Immature natural killer cell (primary cell): ENCODE data around the gene BMAL2. TPM values are rescaled to one million over a fixed set of nuclear protein-coding genes. Genes with fewer than 3 reads are reported as not detected.

Experiments
- DNase-seq, 3 donors: peaks; one replicate each; pipeline ENCODE4 v3.0.0; 2022; ENCODE audit warnings: mixed read lengths in 1 of 3
- H3K27ac Mint-ChIP-seq, 6 donors: one replicate each; pipeline ENCODE4 v1.8.0; 2020; ENCODE audit warnings: mixed read lengths in 6 of 6, mild to moderate bottlenecking in 5 of 6, inconsistent platforms in 4 of 6, moderate library complexity in 3 of 6
- H3K27me3 Mint-ChIP-seq, 3 donors: one replicate each; pipeline ENCODE4 v1.8.0; 2020 to 2021; ENCODE audit warnings: low read depth in 3 of 3, mild to moderate bottlenecking in 3 of 3, mixed read lengths in 3 of 3, moderate library complexity in 3 of 3, inconsistent platforms in 1 of 3
- H3K36me3 Mint-ChIP-seq, 3 donors: one replicate each; pipeline ENCODE4 v1.8.0; 2020; ENCODE audit warnings: mixed read lengths in 3 of 3, inconsistent platforms in 2 of 3, mild to moderate bottlenecking in 2 of 3
- H3K4me1 Mint-ChIP-seq, 2 donors: one replicate each; pipeline ENCODE4 v1.8.0; 2020; ENCODE audit warnings: inconsistent platforms in 2 of 2, mild to moderate bottlenecking in 2 of 2, mixed read lengths in 2 of 2, moderate library complexity in 1 of 2
- H3K4me3 Mint-ChIP-seq, 5 donors: one replicate each; pipeline ENCODE4 v1.8.0; 2020; ENCODE audit warnings: mild to moderate bottlenecking in 5 of 5, mixed read lengths in 5 of 5, inconsistent platforms in 3 of 5, moderate library complexity in 3 of 5
- H3K9me3 Mint-ChIP-seq, 6 donors: one replicate each; pipeline ENCODE4 v1.8.0; 2020; ENCODE audit warnings: mild to moderate bottlenecking in 6 of 6, mixed read lengths in 6 of 6, inconsistent platforms in 4 of 6, moderate library complexity in 3 of 6
- polyA plus RNA-seq, 3 donors: library from polyadenylated mRNA; unstranded; fragments of 300-500 nt; fragmentation: Illumina TruSeq; gene quantifications; one replicate each; pipeline ENCODE4 v1.2.3, GENCODE V29; 2021

The BMAL2 gene
- polyA plus RNA-seq, 3 donors from 2014 or later: not detected

DNA sequence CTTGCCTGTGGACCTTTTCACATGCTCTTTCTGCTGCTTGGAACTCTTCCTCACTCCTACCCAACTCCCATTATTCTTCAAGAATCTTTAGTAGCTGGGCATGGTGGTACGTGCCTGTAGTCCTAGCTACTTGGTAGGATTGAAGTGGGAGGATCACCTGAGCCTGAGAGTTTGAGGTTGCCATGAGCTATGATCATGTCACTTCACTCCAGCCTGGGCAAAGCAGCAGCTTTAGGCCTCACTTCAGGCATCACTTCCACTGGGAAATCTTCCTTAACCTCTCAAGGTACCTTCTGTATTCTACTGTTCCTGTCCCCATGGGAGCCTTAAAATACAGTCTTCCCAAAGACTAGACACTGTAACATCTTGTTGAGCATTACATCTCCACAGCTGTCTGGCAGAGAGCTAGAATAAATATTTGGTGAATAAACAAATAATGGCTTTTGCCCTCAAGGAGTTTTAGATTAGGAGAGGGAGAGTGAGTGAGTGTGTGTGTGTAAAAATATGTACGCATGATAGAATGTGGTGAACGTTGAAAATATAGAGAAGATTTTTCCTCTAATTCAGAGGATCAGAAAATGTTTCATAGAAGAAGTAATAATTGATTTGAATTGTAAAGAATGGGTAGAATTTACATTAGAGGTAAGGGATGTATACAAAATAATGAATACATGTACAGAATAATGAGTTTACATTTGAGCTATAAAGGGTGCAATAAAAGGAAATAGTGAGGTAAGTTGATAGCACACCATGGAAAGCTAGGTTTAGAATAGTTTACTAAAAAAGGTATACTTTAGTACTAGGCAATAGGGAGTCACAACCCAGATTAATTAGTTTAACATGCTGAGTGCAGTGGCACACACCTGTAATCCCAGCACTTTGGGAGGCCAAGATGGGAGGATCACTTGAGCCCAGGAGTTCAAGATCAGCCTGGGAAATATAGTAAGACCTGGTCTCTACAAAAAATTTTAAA, 29.2 kb upstream of the BMAL2 start:
- Mint-ChIP-seq H3K9me3 (no peaks in the 10 kb centered on the region), H3K4me3 (no peak overlapping the region), H3K27me3 (peaks cover 0 to 1% (median 0%) of the 10 kb centered on the region in 3 donors), H3K36me3 (peaks cover 13 to 34% (median 14%) of the 10 kb centered on the region in 3 donors), H3K4me1 (no peaks in the 10 kb centered on the region), H3K27ac (peak overlapping the region in 2 of 6 donors; percentile 4 to 43)
- no peak for DNase-seq

DNA sequence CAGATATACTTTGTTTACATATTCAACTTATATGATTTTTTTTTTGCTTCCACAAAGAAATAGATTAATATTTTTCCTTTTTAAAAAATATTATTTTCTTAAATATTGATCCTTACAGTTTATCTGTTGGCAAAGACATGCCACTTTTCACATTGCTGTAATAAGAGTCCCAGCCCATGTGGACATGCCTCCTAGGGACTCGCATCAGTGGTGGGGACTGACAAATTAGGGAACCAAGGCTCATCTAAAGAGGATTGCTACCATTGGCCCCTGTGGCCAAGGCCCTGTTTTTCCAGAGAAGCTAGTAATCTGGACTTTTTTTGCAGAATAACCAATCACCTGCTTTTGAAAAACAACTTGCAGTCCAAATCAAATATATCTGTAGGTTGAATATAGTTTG, 27.8 kb upstream of the BMAL2 start:
- no peak for DNase-seq
- Mint-ChIP-seq H3K9me3 (peaks cover 0 to under 1% (median 0%) of the 10 kb centered on the region in 6 donors), H3K36me3 (peaks cover 0 to 28% (median 4%) of the 10 kb centered on the region in 3 donors), H3K27me3 (peaks cover 0 to 1% (median 0%) of the 10 kb centered on the region in 3 donors), H3K4me1 (no peaks in the 10 kb centered on the region), H3K27ac (no peak overlapping the region), H3K4me3 (no peak overlapping the region)

DNA sequence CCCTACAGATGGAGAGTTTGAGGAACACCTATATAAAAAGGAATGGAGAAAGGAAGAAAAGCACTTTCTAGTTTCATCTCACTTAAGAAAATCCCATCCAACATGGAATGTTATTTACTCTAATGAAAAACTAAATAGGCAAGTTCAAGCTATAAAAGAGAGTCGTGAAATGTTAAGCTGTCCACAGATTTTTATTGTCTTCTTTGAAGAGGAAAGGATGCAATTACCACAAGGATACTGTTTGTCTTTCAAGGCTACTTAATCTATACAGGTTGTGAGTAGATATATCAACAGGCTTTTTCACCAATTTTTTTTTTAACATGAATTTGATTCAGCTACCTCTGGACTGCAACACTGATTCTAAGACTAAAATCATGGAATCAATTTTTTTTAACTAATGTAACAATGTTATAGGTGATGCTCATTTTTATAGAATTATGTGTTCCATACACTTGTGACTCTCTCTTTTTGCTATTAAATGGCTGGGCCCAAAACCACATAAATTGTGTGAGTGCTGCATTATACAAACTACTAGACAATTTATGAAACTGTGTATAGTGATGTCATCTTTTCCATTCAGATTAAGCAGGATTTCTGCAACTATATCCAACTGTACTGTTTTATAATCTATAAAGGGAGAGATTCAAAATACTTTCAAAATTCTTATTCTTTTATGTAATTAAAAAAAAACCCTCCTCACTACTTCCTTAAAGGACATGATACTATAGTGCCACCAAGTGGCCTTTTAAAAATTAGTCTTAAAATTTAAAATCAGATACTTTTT, 26.8 kb upstream of the BMAL2 start:
- DNase-seq: peak; percentile 10 to 29 (median 22)
- Mint-ChIP-seq H3K36me3 (peaks cover 0 to 26% (median 5%) of the 10 kb centered on the region in 3 donors), H3K27ac (no peak overlapping the region), H3K9me3 (peaks cover 0 to 2% (median 0%) of the 10 kb centered on the region in 6 donors), H3K4me1 (no peaks in the 10 kb centered on the region), H3K4me3 (no peak overlapping the region), H3K27me3 (peaks cover 0 to 1% (median 0%) of the 10 kb centered on the region in 3 donors)

- Mint-ChIP-seq H3K4me3 (no peak overlapping the region), H3K4me1 (no peaks in the 10 kb centered on the region), H3K9me3 (peaks cover 0 to 2% (median 0%) of the 10 kb centered on the region in 6 donors), H3K27me3 (no peaks in the 10 kb centered on the region), H3K27ac (no peak overlapping the region), H3K36me3 (peaks cover 11 to 30% (median 13%) of the 10 kb centered on the region in 3 donors)
- DNase-seq: no peak
Observed at GRCh38 chr12:27309293-27309994, 23.2 kb upstream of the BMAL2 start.

DNA sequence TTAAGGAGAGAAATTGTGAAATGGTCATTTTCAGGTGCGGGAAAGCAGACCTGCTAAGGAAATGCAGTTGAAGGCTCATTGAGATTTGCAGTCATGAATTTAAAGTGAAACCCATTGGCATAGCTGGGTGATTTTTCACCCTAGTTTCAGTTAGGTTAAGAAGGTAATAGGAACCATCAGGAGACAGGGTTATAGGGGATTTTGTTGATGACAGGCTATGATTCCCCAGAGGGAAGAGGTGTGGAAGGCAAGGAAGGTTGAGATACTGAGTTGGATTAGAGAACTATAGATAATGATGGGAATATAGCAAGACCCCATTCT, 22.7 kb upstream of the BMAL2 start:
- DNase-seq: no peak
- peaks cover 12 to 34% (median 18%) of the 10 kb centered on the region in 3 donors for H3K36me3 Mint-ChIP-seq
- no peaks in the 10 kb centered on the region for H3K27me3 Mint-ChIP-seq
- H3K9me3 Mint-ChIP-seq: peaks cover 0 to 2% (median 0%) of the 10 kb centered on the region in 6 donors
- H3K4me3 Mint-ChIP-seq: no peak overlapping the region
- no peaks in the 10 kb centered on the region for H3K4me1 Mint-ChIP-seq
- H3K27ac Mint-ChIP-seq: no peak overlapping the region

- Mint-ChIP-seq H3K9me3 (no peaks in the 10 kb centered on the region), H3K4me1 (no peaks in the 10 kb centered on the region), H3K4me3 (no peak overlapping the region), H3K27ac (no peak overlapping the region), H3K36me3 (peaks cover 23 to 42% (median 31%) of the 10 kb centered on the region in 3 donors), H3K27me3 (no peaks in the 10 kb centered on the region)
- DNase-seq: no peak
Observed at GRCh38 chr12:27316947-27317346, 15.7 kb upstream of the BMAL2 start.

DNA sequence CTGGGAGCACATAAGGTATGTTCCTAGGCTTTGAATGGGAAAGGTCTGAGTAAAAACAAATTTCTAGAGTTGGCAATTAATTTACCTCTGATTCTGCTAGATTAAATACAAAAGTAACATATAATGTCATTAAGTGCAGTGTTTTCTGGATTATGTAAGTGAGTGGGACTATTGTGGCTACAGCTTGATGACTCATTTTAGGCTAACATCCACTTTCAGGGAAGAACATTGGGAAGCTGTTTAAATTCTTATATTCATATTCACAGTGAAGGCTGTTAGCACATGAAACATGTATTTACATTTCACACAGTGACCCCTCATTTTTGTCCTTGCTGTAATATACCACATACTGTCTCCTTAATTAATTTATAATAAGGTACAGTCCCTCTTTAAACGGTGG, 13.2 kb upstream of the BMAL2 start:
- Mint-ChIP-seq H3K27me3 (no peaks in the 10 kb centered on the region), H3K27ac (no peak overlapping the region), H3K36me3 (peaks cover 19 to 35% (median 26%) of the 10 kb centered on the region in 3 donors), H3K4me3 (no peak overlapping the region), H3K4me1 (no peaks in the 10 kb centered on the region), H3K9me3 (no peaks in the 10 kb centered on the region)
- DNase-seq: no peak

DNA sequence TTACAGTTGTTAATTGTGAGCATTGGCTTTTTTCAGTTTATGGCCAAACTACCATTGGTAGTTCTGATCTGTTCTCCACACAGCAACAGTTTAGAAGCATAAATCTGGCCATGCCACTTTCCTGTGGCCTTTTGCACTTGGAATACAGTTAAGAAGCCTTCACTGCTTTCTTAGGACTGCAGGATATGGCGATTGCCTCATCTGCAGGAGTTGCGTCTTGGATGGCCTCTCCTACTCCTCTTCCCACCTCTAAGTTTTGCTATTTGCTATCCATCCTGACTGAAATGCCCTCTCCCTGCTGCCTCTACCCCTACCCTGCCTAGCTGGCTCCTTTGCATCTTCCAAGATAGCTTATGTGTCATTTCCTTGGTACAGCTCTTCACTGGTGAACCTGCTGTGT, 12.8 kb upstream of the BMAL2 start:
- Mint-ChIP-seq H3K9me3 (no peaks in the 10 kb centered on the region), H3K27ac (no peak overlapping the region), H3K4me3 (no peak overlapping the region), H3K4me1 (no peaks in the 10 kb centered on the region), H3K27me3 (no peaks in the 10 kb centered on the region), H3K36me3 (peaks cover 19 to 31% (median 22%) of the 10 kb centered on the region in 3 donors)
- no peak for DNase-seq

- no peak for DNase-seq
- no peak overlapping the region for H3K4me3 Mint-ChIP-seq
- peaks cover 14 to 26% (median 19%) of the 10 kb centered on the region in 3 donors for H3K36me3 Mint-ChIP-seq
Observed at GRCh38 chr12:27324530-27324929, 8.1 kb upstream of the BMAL2 start.

DNA sequence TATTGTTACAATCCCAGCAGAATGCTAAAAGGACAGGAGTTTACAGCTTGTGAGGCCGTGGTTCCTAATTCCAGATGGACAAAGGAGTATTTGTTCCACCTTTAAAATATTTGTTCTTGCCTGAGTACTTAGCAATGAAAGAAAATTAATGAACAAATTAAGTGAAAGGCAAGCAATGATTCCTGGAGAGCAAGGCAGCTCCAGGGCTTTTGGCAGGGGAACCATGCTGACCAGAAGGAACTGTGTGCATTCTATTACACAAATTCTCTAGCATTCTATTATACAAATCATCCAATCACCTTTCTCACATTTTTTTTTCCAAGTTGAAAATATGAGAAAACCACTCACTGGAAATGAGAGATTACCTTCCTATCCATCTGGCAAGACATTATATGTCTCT, 1.8 kb upstream of the BMAL2 start:
- no peak overlapping the region for H3K27ac Mint-ChIP-seq
- H3K36me3 Mint-ChIP-seq: peaks cover 6 to 14% (median 7%) of the 10 kb centered on the region in 3 donors
- peaks cover 11 to 16% of the 10 kb centered on the region in 2 donors for H3K4me1 Mint-ChIP-seq
- peaks cover 4 to 27% (median 17%) of the 10 kb centered on the region in 3 donors for H3K27me3 Mint-ChIP-seq
- DNase-seq: no peak
- H3K4me3 Mint-ChIP-seq: peak overlapping the region in 1 of 5 donors; percentile 16
- H3K9me3 Mint-ChIP-seq: peaks cover 0 to 2% (median 0%) of the 10 kb centered on the region in 6 donors

More at GRCh38 chr12:27324530-27324929, 8.1 kb upstream of the BMAL2 start:
- Mint-ChIP-seq H3K9me3 (no peaks in the 10 kb centered on the region), H3K4me1 (no peaks in the 10 kb centered on the region), H3K27me3 (no peaks in the 10 kb centered on the region), H3K27ac (no peak overlapping the region)

DNA sequence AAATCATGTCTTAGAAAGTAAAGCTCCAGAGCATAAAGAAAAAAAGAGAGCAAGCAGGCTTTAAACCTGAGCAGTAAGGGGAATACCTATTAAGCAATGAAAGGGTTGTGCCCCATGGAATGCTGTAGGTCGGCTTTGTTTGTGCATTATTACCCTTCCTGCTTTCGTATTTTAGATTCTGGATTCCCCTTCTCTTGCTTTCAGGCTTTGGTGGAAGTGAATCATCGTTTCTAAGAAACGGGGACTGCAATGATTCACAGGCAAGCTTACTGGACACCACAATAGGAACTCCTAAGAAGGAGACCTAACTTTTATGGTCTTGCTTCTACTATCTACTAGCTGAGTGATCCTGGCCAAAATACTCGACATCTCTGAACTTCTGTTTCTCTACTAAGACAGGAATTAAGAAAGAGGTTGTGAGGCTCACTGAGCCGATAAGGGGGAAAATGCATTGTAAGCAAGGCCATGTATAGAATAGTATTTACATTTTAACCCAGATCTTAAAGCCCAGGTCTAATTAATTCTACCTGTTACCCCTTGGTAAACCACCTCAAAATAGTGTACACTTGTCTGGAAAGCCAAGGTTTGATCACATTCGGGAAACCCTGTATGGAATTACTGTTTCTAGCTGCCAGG, 1.2 kb upstream of the BMAL2 start:
- Mint-ChIP-seq H3K36me3 (peaks cover 6 to 14% (median 7%) of the 10 kb centered on the region in 3 donors), H3K9me3 (peaks cover 0 to 2% (median 0%) of the 10 kb centered on the region in 6 donors), H3K4me3 (peak overlapping the region in 3 of 5 donors; percentile 22 to 75 (median 46)), H3K27me3 (peaks cover 4 to 27% (median 17%) of the 10 kb centered on the region in 3 donors), H3K4me1 (peaks cover 11 to 16% of the 10 kb centered on the region in 2 donors), H3K27ac (no peak overlapping the region)
- no peak for DNase-seq

DNA sequence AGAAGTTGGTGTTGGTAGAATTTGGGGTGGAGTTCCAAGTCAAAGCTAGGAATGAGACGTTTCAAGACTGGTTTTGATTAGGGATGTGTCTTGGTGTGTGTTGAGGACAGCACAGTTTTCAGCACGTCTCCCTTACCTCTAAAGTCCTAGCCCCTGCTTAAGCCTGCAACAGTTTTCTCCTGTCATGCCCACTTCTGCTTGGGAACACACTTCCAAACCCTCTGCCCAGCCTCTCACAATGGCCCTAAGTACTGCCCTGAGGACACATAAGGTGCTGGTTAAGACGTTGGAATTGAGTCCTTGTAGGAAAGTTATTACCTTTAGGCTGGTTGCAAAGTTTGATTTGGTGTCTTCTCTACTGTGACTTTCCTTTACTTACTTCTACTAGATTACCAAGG, 710 bp upstream of the BMAL2 start:
- peaks cover 6 to 10% (median 7%) of the 10 kb centered on the region in 3 donors for H3K36me3 Mint-ChIP-seq
- peaks cover 4 to 27% (median 17%) of the 10 kb centered on the region in 3 donors for H3K27me3 Mint-ChIP-seq
- peaks cover 11 to 16% of the 10 kb centered on the region in 2 donors for H3K4me1 Mint-ChIP-seq
- peak overlapping the region in 1 of 6 donors; percentile 37 for H3K27ac Mint-ChIP-seq
- no peak for DNase-seq
- peaks cover 0 to 2% (median 0%) of the 10 kb centered on the region in 6 donors for H3K9me3 Mint-ChIP-seq
- H3K4me3 Mint-ChIP-seq: peak overlapping the region; percentile 49 to 80 (median 75)

DNA sequence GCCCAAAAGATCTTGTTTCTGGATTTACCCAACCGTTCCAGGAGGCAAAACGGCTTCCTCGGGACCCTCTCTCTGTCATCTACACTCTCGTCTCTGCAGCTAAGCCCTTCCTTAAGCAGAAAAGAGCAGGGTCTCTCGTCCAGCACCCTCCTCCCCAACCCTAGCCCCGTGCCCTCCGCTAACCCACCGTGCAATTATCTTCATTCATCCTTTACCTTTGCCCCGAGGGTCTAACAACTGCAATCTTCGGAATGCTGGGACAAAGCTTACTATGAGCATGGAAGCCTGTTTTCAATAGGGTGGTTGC, 276 bp upstream of the BMAL2 start:
- Mint-ChIP-seq H3K27ac (peak overlapping the region in 1 of 6 donors; percentile 37), H3K36me3 (peaks cover 6 to 8% (median 6%) of the 10 kb centered on the region in 3 donors), H3K4me1 (peaks cover 11 to 16% of the 10 kb centered on the region in 2 donors), H3K9me3 (peaks cover 0 to 2% (median 0%) of the 10 kb centered on the region in 6 donors), H3K4me3 (peak overlapping the region; percentile 49 to 80 (median 75)), H3K27me3 (peaks cover 4 to 27% (median 17%) of the 10 kb centered on the region in 3 donors)
- no peak for DNase-seq
